HCT116 (cell line): ENCODE measurements around the gene ARHGAP10. TPM values are rescaled to one million over a fixed set of nuclear protein-coding genes. Genes with fewer than 3 reads are reported as not detected.

Source experiments
- ATAC-seq: fragments of 200-7000 bp; cut with Tn5 transposase; 2 replicates; pipeline ENCODE4 v1.9.1; 2020; ENCODE audit warnings: mild to moderate bottlenecking, moderate library complexity
- BruUV-seq: library from RNA; stranded (reverse); fragments of 400-500 nt; replicated peaks from 2 replicates; lab custom pipeline; 2021; lab: Mats Ljungman, UMichigan
- CTCF ChIA-PET: fragments of 300-600 bp; sonication (Branson Sonifier 250); formaldehyde crosslinking; loops from one replicate; lab custom pipeline; 2021; ENCODE audit warnings: antibody characterized with exemption; lab: Charles Lee
- POLR2A ChIA-PET: fragments of 300-600, 350-600 bp; sonication (Branson Sonifier 250); formaldehyde crosslinking; loops from one replicate; lab custom pipeline; 2021; ENCODE audit warnings: antibody characterized with exemption; lab: Charles Lee
- RAD21 ChIA-PET, 2 experiments: fragments of 300-600 bp; sonication (Branson Sonifier 250); formaldehyde crosslinking; loops; one replicate each; lab custom pipeline; 2023; ENCODE audit warnings: low total read pairs in 2 of 2; ENCODE audit not compliant: uncharacterized antibody in 2 of 2, unreplicated experiment in 2 of 2, low non-redundant PET in 1 of 2; lab: Charles Lee
- DNase-seq: peaks from one replicate; pipeline ENCODE4 v3.0.0-alpha.2; 2010; ENCODE audit warnings: low read depth, low spot score
- H2AFZ ChIP-seq: fragments of 200-600 bp; shearing (Covaris generic), sonication (generic); 2 replicates; pipeline ENCODE4 v1.6.1; 2017; ENCODE audit warnings: low read depth, mixed run types, mixed read lengths, antibody characterized with exemption, low read length; ENCODE audit not compliant: poor library complexity, severe bottlenecking
- H3K27ac ChIP-seq: 2 replicates; pipeline ENCODE4 v1.5.1; 2012; ENCODE audit warnings: low read depth, low read length
- H3K27me3 ChIP-seq: fragments of 200-600 bp; sonication (generic); 2 replicates; pipeline ENCODE4 v1.6.1; 2016; ENCODE audit warnings: mixed run types, low read length, mixed read lengths; ENCODE audit not compliant: insufficient read depth
- H3K36me3 ChIP-seq, 2 experiments: fragments of 200-500 bp in 1 of 2; fragments of 200-600 bp in 1 of 2; sonication (Bioruptor generic) in 1 of 2; sonication (generic) in 1 of 2; 2 replicates each; pipeline versions ENCODE4 v1.5.1 to v1.6.1; 2014 to 2016; ENCODE audit warnings: low read length in 2 of 2, inconsistent platforms in 1 of 2, mixed read lengths in 1 of 2, mixed run types in 1 of 2; ENCODE audit not compliant: insufficient read depth in 2 of 2, control insufficient read depth in 1 of 2
- H3K4me1 ChIP-seq, 2 experiments: fragments of 200-600 bp in 1 of 2; sonication (generic) in 1 of 2; 2 replicates each; pipeline versions ENCODE4 v1.5.1 to v1.6.1; 2012 to 2017; ENCODE audit warnings: low read length in 2 of 2, inconsistent platforms in 1 of 2, mild to moderate bottlenecking in 1 of 2, mixed read lengths in 1 of 2, mixed run types in 1 of 2, moderate library complexity in 1 of 2; ENCODE audit not compliant: insufficient read depth in 2 of 2, control insufficient read depth in 1 of 2
- H3K4me2 ChIP-seq: fragments of 200-600 bp; sonication (generic); 2 replicates; pipeline ENCODE4 v1.6.1; 2017; ENCODE audit warnings: mixed run types, low read length, mixed read lengths
- H3K4me3 ChIP-seq, 2 experiments: fragments of 200-600 bp in 1 of 2; sonication (generic) in 1 of 2; replicated peaks in 1 of 2; 2 replicates each; pipeline ENCODE4 v1.5.1; 2011 to 2016; ENCODE audit warnings: low read length in 2 of 2, control low read depth in 1 of 2, low read depth in 1 of 2, mild to moderate bottlenecking in 1 of 2, mixed read lengths in 1 of 2, mixed run types in 1 of 2
- H3K79me2 ChIP-seq: fragments of 200-600 bp; sonication (generic); 2 replicates; pipeline ENCODE4 v1.6.1; 2017; ENCODE audit warnings: mild to moderate bottlenecking, mixed run types, low read length, moderate library complexity, mixed read lengths; ENCODE audit not compliant: insufficient read depth
- H3K9ac ChIP-seq: fragments of 200-600 bp; sonication (generic); 2 replicates; pipeline ENCODE4 v1.6.1; 2016; ENCODE audit warnings: low read length, mixed read lengths
- H3K9me2 ChIP-seq: fragments of 200-600 bp; sonication (generic), shearing (Covaris generic); 2 replicates; pipeline ENCODE4 v1.6.1; 2017; ENCODE audit warnings: mixed run types, mild to moderate bottlenecking, moderate library complexity; ENCODE audit not compliant: insufficient read depth
- H3K9me3 ChIP-seq, 2 experiments: fragments of 200-500 bp in 1 of 2; fragments of 200-600 bp in 1 of 2; sonication (Bioruptor generic) in 1 of 2; sonication (generic) in 1 of 2; 2 replicates each; pipeline ENCODE4 v1.6.1; 2014 to 2017; ENCODE audit warnings: low read length in 2 of 2, mixed read lengths in 2 of 2, inconsistent platforms in 1 of 2, low read depth in 1 of 2, mild to moderate bottlenecking in 1 of 2, mixed run types in 1 of 2, moderate library complexity in 1 of 2; ENCODE audit not compliant: control insufficient read depth in 1 of 2, insufficient read depth in 1 of 2
- H4K20me1 ChIP-seq: fragments of 200-600 bp; sonication (generic), shearing (Covaris generic); 2 replicates; pipeline ENCODE4 v1.6.1; 2017; ENCODE audit warnings: mixed run types, mild to moderate bottlenecking, moderate library complexity; ENCODE audit not compliant: insufficient read depth
- CBX3 ChIP-seq: IDR thresholded peaks from 2 replicates; pipeline ENCODE4 v1.6.1; 2012; ENCODE audit warnings: low read depth
- CEBPB ChIP-seq: IDR thresholded peaks from 2 replicates; pipeline ENCODE4 v1.6.1; 2012; ENCODE audit warnings: low read depth
- ELF1 ChIP-seq: IDR thresholded peaks from 2 replicates; pipeline ENCODE4 v1.6.1; 2012; ENCODE audit warnings: low read depth, borderline replicate concordance
- EZH2 ChIP-seq: fragments of 200-600 bp; sonication (generic); IDR thresholded peaks from 2 replicates; pipeline ENCODE4 v1.6.1; 2017; ENCODE audit warnings: antibody characterized with exemption, mixed run types
- EZH2phosphoT487 ChIP-seq: fragments of 200-600 bp; IDR thresholded peaks from 2 replicates; pipeline ENCODE4 v1.6.1; 2018; ENCODE audit warnings: antibody characterized with exemption, borderline replicate concordance
- POLR2A ChIP-seq: IDR thresholded peaks from 2 replicates; pipeline ENCODE4 v1.7.0; 2011; ENCODE audit warnings: borderline replicate concordance; ENCODE audit not compliant: insufficient read depth, insufficient read length; ENCODE audit errors: extremely low read depth
- RAD21 ChIP-seq: IDR thresholded peaks from 2 replicates; pipeline ENCODE4 v1.6.1; 2012; ENCODE audit warnings: low read depth, mild to moderate bottlenecking
- SIN3A ChIP-seq: IDR thresholded peaks from 2 replicates; pipeline ENCODE4 v1.6.1; 2012; ENCODE audit warnings: low read depth
- SRF ChIP-seq: IDR thresholded peaks from 2 replicates; pipeline ENCODE4 v1.6.1; 2012; ENCODE audit warnings: low read depth
- ZFX ChIP-seq: fragments of 450-650 bp; IDR thresholded peaks from 2 replicates; pipeline ENCODE4 v1.6.1; 2017
- ZNF274 ChIP-seq: fragments of 200-500 bp; sonication (Bioruptor generic); IDR thresholded peaks from 2 replicates; pipeline ENCODE4 v1.6.1; 2014; ENCODE audit warnings: mild to moderate bottlenecking, low read depth, low read length, inconsistent platforms
- intact Hi-C: fragments of 100-400 bp; cut with micrococcal nuclease; formaldehyde crosslinking; loops from 2 replicates; pipeline ENCODE4 v1.10.0; 2022
- total RNA-seq: library from RNA; stranded (reverse); gene quantifications from one replicate; pipeline ENCODE4 v1.2.1, GENCODE V29; 2021; ENCODE audit not compliant: unreplicated experiment
- TF ChIP-seq, protein P1 (sequence below): IDR thresholded peaks from 2 replicates; pipeline ENCODE4 v1.6.1; 2012; ENCODE audit warnings: low read depth
- TF ChIP-seq, protein P2 (sequence below), 3 experiments: fragments of 200-600 bp in 1 of 3; sonication (generic) in 1 of 3; IDR thresholded peaks in 2 of 3; conservative IDR thresholded peaks in 1 of 3; 2 replicates each; pipeline ENCODE4 v1.5.1; 2012 to 2017; ENCODE audit warnings: low read depth in 2 of 3, low read length in 2 of 3, antibody characterized with exemption in 1 of 3, borderline replicate concordance in 1 of 3, control low read depth in 1 of 3, mild to moderate bottlenecking in 1 of 3, mixed read lengths in 1 of 3, mixed run types in 1 of 3, moderate library complexity in 1 of 3; ENCODE audit not compliant: insufficient read depth in 1 of 3
- TF ChIP-seq, protein P3 (sequence below): IDR thresholded peaks from 2 replicates; pipeline ENCODE4 v1.6.1; 2011; ENCODE audit warnings: mild to moderate bottlenecking, low read length, moderate library complexity; ENCODE audit not compliant: insufficient replicate concordance; ENCODE audit errors: extremely low read depth

ARHGAP10 gene
- total RNA-seq, 1 experiment from 2014 or later, result 24.7 TPM

DNA sequence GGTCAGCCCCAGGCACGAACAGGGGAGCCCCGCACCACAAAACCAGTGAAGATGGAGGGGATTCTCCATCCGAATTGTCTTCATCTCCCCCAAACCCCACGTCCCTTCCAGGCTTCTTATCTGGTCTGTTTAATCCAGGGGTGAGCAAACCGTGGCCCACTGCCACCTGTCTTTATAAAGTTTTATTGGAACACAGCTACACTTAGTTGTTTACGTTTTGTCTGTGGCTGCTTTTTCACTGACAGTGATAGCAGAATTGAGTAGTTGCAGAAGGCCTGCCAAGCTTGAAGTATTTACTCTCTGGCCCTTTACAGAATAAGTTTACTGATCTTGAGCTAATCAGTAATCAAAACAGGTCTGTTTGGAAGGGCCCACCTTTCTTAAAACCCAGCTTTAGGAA is 324.0 kb downstream of the ARHGAP10 start:
- no peaks in the 10 kb centered on the region for H3K79me2 ChIP-seq
- H4K20me1 ChIP-seq, result no peaks in the 10 kb centered on the region
- ChIA-PET POLR2A (no interaction called here), RAD21 (no interaction called here), CTCF (no interaction called here)
- no peaks in the 10 kb centered on the region for H3K27me3 ChIP-seq
- H3K9me2 ChIP-seq, result no peaks in the 10 kb centered on the region
- H3K27ac ChIP-seq, result no peak overlapping the region
- H2AFZ ChIP-seq, result no peak overlapping the region
- H3K36me3 ChIP-seq, result no peaks in the 10 kb centered on the region
- no peak overlapping the region for H3K9ac ChIP-seq
- DNase-seq (no peak), ATAC-seq (no peak)
- H3K4me3 ChIP-seq, result no peak overlapping the region
- TF ChIP-seq, protein P1, sequence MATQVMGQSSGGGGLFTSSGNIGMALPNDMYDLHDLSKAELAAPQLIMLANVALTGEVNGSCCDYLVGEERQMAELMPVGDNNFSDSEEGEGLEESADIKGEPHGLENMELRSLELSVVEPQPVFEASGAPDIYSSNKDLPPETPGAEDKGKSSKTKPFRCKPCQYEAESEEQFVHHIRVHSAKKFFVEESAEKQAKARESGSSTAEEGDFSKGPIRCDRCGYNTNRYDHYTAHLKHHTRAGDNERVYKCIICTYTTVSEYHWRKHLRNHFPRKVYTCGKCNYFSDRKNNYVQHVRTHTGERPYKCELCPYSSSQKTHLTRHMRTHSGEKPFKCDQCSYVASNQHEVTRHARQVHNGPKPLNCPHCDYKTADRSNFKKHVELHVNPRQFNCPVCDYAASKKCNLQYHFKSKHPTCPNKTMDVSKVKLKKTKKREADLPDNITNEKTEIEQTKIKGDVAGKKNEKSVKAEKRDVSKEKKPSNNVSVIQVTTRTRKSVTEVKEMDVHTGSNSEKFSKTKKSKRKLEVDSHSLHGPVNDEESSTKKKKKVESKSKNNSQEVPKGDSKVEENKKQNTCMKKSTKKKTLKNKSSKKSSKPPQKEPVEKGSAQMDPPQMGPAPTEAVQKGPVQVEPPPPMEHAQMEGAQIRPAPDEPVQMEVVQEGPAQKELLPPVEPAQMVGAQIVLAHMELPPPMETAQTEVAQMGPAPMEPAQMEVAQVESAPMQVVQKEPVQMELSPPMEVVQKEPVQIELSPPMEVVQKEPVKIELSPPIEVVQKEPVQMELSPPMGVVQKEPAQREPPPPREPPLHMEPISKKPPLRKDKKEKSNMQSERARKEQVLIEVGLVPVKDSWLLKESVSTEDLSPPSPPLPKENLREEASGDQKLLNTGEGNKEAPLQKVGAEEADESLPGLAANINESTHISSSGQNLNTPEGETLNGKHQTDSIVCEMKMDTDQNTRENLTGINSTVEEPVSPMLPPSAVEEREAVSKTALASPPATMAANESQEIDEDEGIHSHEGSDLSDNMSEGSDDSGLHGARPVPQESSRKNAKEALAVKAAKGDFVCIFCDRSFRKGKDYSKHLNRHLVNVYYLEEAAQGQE, result no peak
- TF ChIP-seq ELF1 (no peak), ZFX (no peak), CEBPB (no peak), EZH2phosphoT487 (no peak), EZH2 (no peak), SRF (no peak), CBX3 (no peak), RAD21 (no peak), POLR2A (no peak), SIN3A (no peak), ZNF274 (no peak)
- TF ChIP-seq, protein P2, sequence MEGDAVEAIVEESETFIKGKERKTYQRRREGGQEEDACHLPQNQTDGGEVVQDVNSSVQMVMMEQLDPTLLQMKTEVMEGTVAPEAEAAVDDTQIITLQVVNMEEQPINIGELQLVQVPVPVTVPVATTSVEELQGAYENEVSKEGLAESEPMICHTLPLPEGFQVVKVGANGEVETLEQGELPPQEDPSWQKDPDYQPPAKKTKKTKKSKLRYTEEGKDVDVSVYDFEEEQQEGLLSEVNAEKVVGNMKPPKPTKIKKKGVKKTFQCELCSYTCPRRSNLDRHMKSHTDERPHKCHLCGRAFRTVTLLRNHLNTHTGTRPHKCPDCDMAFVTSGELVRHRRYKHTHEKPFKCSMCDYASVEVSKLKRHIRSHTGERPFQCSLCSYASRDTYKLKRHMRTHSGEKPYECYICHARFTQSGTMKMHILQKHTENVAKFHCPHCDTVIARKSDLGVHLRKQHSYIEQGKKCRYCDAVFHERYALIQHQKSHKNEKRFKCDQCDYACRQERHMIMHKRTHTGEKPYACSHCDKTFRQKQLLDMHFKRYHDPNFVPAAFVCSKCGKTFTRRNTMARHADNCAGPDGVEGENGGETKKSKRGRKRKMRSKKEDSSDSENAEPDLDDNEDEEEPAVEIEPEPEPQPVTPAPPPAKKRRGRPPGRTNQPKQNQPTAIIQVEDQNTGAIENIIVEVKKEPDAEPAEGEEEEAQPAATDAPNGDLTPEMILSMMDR (IDR thresholded peaks at IDR 0.05 in 2 of 3, conservative IDR thresholded peaks at IDR 0.05 in 1 of 3; ENCODE audit: borderline replicate concordance in 1 of 3, insufficient read depth in 1 of 3, low read depth in 2 of 3, low read length in 2 of 3), result no peak
- TF ChIP-seq, protein P3, sequence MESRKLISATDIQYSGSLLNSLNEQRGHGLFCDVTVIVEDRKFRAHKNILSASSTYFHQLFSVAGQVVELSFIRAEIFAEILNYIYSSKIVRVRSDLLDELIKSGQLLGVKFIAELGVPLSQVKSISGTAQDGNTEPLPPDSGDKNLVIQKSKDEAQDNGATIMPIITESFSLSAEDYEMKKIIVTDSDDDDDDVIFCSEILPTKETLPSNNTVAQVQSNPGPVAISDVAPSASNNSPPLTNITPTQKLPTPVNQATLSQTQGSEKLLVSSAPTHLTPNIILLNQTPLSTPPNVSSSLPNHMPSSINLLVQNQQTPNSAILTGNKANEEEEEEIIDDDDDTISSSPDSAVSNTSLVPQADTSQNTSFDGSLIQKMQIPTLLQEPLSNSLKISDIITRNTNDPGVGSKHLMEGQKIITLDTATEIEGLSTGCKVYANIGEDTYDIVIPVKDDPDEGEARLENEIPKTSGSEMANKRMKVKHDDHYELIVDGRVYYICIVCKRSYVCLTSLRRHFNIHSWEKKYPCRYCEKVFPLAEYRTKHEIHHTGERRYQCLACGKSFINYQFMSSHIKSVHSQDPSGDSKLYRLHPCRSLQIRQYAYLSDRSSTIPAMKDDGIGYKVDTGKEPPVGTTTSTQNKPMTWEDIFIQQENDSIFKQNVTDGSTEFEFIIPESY, result no peak
- intact Hi-C loops, result no loop called here
- no peaks in the 10 kb centered on the region for H3K9me3 ChIP-seq
- no peak overlapping the region for H3K4me2 ChIP-seq
- H3K4me1 ChIP-seq, result peaks cover 10 to 23% of the 10 kb centered on the region in 2 experiments; a peak in 3 of 4 replicates
- BruUV-seq, result no TSS peak
